Stimulated activated naive CD8-positive, alpha-beta T cell treated with anti-CD3 and anti-CD28 coated beads, Interleukin-15, Interleukin-2, amounts not matched to agents 100 ng/mL and 50 ng/mL, for 24 hours (primary cell): Measurements from ENCODE around the gene ZNF266.
A peak's percentile ranks its signal among the peaks of the same experiment; 100 is the strongest.

ENCODE experiments used
- H3K27ac Mint-ChIP-seq: one replicate; pipeline ENCODE4 v1.8.0; 2021; ENCODE audit warnings: mild to moderate bottlenecking, mixed read lengths
- H3K27me3 Mint-ChIP-seq: one replicate; pipeline ENCODE4 v1.8.0; 2021; ENCODE audit warnings: mixed read lengths
- H3K36me3 Mint-ChIP-seq: one replicate; pipeline ENCODE4 v1.8.0; 2021; ENCODE audit warnings: low read depth, mixed read lengths
- H3K4me1 Mint-ChIP-seq: one replicate; pipeline ENCODE4 v1.8.0; 2021; ENCODE audit warnings: low read depth, mixed read lengths
- H3K4me3 Mint-ChIP-seq: one replicate; pipeline ENCODE4 v1.8.0; 2021; ENCODE audit warnings: mild to moderate bottlenecking, mixed read lengths
- H3K9me3 Mint-ChIP-seq: one replicate; pipeline ENCODE4 v1.8.0; 2021; ENCODE audit warnings: mixed read lengths

The ZNF266 gene

DNA sequence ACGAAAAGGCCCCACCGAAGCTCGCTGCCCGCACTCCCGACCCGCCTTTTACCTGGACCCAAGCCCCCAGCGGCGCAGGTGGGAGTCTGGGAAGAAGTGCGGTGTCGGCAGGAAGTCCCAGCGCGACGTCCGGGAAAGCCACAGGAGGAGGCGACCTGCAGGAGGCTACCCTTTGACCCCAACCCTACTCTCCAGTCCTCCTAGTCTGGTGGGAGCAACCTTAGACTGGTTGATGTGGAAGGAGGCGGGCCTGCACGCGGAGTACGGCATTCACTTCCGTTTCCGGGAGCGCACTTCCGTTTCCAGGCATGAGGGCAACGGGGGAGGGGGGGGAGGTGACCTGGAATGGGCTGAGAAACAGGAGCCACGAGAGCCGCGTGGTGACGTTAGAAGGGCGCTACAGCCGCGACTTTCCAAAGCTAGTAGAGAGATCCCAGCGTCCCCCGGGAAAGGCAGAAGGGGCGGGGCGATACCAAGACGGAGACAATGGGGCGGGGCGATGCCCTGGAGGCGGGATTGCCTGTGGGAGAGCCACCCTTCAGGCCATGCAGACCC lies 28.5 kb downstream of the ZNF266 start:
- Mint-ChIP-seq H3K9me3 (peaks cover 39% of the 10 kb centered on the region), H3K4me3 (peak overlapping the region; percentile 76), H3K4me1 (peaks cover 18% of the 10 kb centered on the region), H3K36me3 (peaks cover 64% of the 10 kb centered on the region), H3K27me3 (no peaks in the 10 kb centered on the region), H3K27ac (peak overlapping the region; percentile 76)

GRCh38 chr19:9381361-9381785 lies 54.0 kb downstream of the ZNF266 start:
- Mint-ChIP-seq H3K27ac (no peak overlapping the region), H3K4me3 (no peak overlapping the region), H3K4me1 (no peaks in the 10 kb centered on the region), H3K27me3 (no peaks in the 10 kb centered on the region), H3K9me3 (peaks cover 62% of the 10 kb centered on the region), H3K36me3 (peaks cover 86% of the 10 kb centered on the region)

GRCh38 chr19:9370738-9371619 lies 64.4 kb downstream of the ZNF266 start:
- peaks cover 74% of the 10 kb centered on the region for H3K36me3 Mint-ChIP-seq
- peaks cover 57% of the 10 kb centered on the region for H3K9me3 Mint-ChIP-seq

DNA sequence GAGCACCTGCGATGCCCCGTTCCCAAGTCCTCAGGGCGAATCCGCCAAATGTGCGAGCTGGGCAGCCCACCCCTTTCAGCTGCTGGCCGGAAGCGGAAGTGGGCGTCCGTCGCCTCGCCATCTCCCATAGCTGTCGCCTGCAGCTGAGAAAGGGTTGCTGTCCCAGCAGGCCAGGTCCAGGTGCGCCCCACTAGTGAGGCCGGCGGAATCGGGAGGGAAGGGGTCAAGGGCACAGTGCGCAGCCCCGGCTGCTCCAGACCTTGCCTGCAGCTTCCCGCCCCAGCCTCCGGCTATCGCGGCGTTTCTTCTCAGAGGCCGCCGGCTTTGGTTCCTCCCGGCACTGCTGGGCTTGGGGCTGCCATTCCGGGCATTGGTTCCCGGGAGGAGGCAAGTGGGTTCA lies 72.5 kb downstream of the ZNF266 start, which contains the start of gene ZNF177:
ZNF177 (plus strand) TSS at position 109 of the 400 bp plus-strand sequence. CDS start 15,299 bp downstream, outside the sequence.
- Mint-ChIP-seq H3K4me3 (no peak within 1 kb of the TSS), H3K27ac (no peak within 1 kb of the TSS), H3K9me3 (peaks cover 51% of the 10 kb centered on the region), H3K36me3 (peaks cover 55% of the 10 kb centered on the region), H3K4me1 (peaks cover 4% of the 10 kb centered on the region), H3K27me3 (peaks cover 7% of the 10 kb centered on the region)

More at GRCh38 chr19:9370738-9371619, 64.4 kb downstream of the ZNF266 start:
- Mint-ChIP-seq H3K27ac (no peak overlapping the region), H3K4me1 (no peaks in the 10 kb centered on the region), H3K27me3 (no peaks in the 10 kb centered on the region), H3K4me3 (no peak overlapping the region)
